Heart left ventricle (tissue), 16 donors: ENCODE measurements around the gene RAD51B. TPM values are rescaled to one million over a fixed set of nuclear protein-coding genes. Genes with fewer than 3 reads are reported as not detected.

Experiments
- ATAC-seq, 4 donors: fragments of 200-7000 bp; cut with Tn5 transposase; one replicate each; pipeline ENCODE4 v1.9.1; 2020 to 2022; ENCODE audit warnings: moderate library complexity in 4 of 4, mild to moderate bottlenecking in 3 of 4, moderate number of reproducible peaks in 1 of 4
- DNase-seq, 5 donors: peaks; one replicate each; pipeline ENCODE4 v3.0.0-alpha.2; 2020
- H3K27ac ChIP-seq, 12 donors: fragments of 200-600 bp; sonication (generic) in 4 of 12; one replicate each; pipeline versions ENCODE4 v1.5.0 to v1.8.0; 2016 to 2022; ENCODE audit warnings: mild to moderate bottlenecking in 2 of 12
- H3K27me3 ChIP-seq, 9 donors: fragments of 200-600 bp; sonication (generic) in 2 of 9; one replicate each; pipeline versions ENCODE4 v1.5.1 to v1.8.0; 2016 to 2022; ENCODE audit warnings: mild to moderate bottlenecking in 3 of 9
- H3K36me3 ChIP-seq, 9 donors: fragments of 200-600 bp; sonication (generic) in 2 of 9; one replicate each; pipeline versions ENCODE4 v1.5.0 to v1.8.0; 2018 to 2022; ENCODE audit warnings: mild to moderate bottlenecking in 2 of 9
- H3K4me1 ChIP-seq, 12 donors: fragments of 200-600 bp; sonication (generic) in 4 of 12; one replicate each; pipeline versions ENCODE4 v1.5.0 to v1.8.0; 2016 to 2022; ENCODE audit warnings: mild to moderate bottlenecking in 3 of 12
- H3K4me3 ChIP-seq, 12 donors: fragments of 200-600 bp; sonication (generic) in 4 of 12; one replicate each; pipeline versions ENCODE4 v1.5.0 to v1.8.0; 2017 to 2022; ENCODE audit warnings: mild to moderate bottlenecking in 9 of 12, moderate library complexity in 4 of 12
- H3K9me3 ChIP-seq, 12 donors: fragments of 200-600 bp; sonication (generic) in 4 of 12; one replicate each; pipeline versions ENCODE4 v1.5.0 to v1.8.0; 2016 to 2022; ENCODE audit warnings: mild to moderate bottlenecking in 1 of 12
- CTCF ChIP-seq, 12 donors: fragments of 200-600 bp; sonication (generic) in 4 of 12; IDR thresholded peaks; one replicate each; pipeline versions ENCODE4 v1.5.0 to v1.8.0; 2018 to 2022; ENCODE audit warnings: antibody characterized with exemption in 12 of 12, mild to moderate bottlenecking in 5 of 12
- POLR2A ChIP-seq, 2 donors: fragments of 450-650 bp; IDR thresholded peaks; one replicate each; pipeline ENCODE4 v1.6.1; 2017; ENCODE audit warnings: antibody characterized with exemption in 2 of 2, mild to moderate bottlenecking in 2 of 2, moderate library complexity in 2 of 2
- WGBS, 4 donors: extraction: QIAGEN DNeasy Blood & Tissue Kit in 2 of 4; methylation state at CpG; one replicate each; pipeline versions ENCODE4 v1.1.5 to v1.1.7; 2013 to 2018; 5-methylcytosine and 5-hydroxymethylcytosine counted together
- intact Hi-C, 10 donors: fragments of 100-400 bp; cut with DNase I; formaldehyde crosslinking; loops; one replicate each; pipeline versions ENCODE4 v1.11.1 to v1.14.2; 2022
- polyA plus RNA-seq, 2 donors: library from polyadenylated mRNA; stranded (reverse); fragments of 200-250 nt; gene quantifications; one replicate each; pipeline ENCODE4 v1.2.3, GENCODE V29; 2013
- total RNA-seq, 9 donors: library from RNA; depleted of rRNA in 2 of 9; stranded (reverse); fragments of >200 nt in 2 of 9; fragmentation: NEBNext Ultra II Directional in 3 of 9; extraction: Animal tissue kit (Norgen Biotek cat#: 25700) in 3 of 9; gene quantifications; one replicate each; pipeline versions ENCODE4 v1.1.0 to v1.2.4, GENCODE V29; 2016 to 2023
- donor health status: ischemic (EF 13 %, LVEDD 7.1; RV severe dilation, severe dysfunction).
- donor health status: healthy with polysubstance abuse.
- donor health status: DM: no; HTN: yes; CAD: no.
- donor health status: DM: no; HTN: no; CAD: no.
- donor health status: ischemic (EF 25% LVEDD 6.9; RV normal size, moderate dysfunction).
- donor health status: ischemic (EF 25% LVEDD 5.7; RV mildly dilated, moderate dysfunction).
- donor health status: healthy.
- donor health status: DM: yes; HTN: yes; CAD: no.
- donor health status: ischemic (EF 35%, LVEDD 5.7; RV mildly dilated, moderate dysfunction).
- donor health status: nonischemic (EF 11% LVEDD 7.7; RV severe dilation, severe dysfunction).
- donor health status: DM: yes; HTN: yes; CAD: no.
- donor health status: PGD.
- donor health status: ischemic (EF 29% LVEDD 5.4; RV normal size, mild dysfunction).
- donor health status: nonischemic (EF 23%, LVEDD 6.1; RV moderate dilation, normal function).

RAD51B gene
- total and polyA plus RNA-seq, 11 donors: 1.3 to 11.3 (median 3.2) TPM

GRCh38 chr14:68008491-68008890, 188.9 kb downstream of the RAD51B start:
- TF ChIP-seq CTCF (IDR thresholded peaks at IDR 0.05) (no peak), POLR2A (IDR thresholded peaks at IDR 0.05) (no peak)
- Histone ChIP-seq H3K4me3 (no peak overlapping the region), H3K9me3 (no peaks in the 10 kb centered on the region), H3K4me1 (peaks cover 0 to 11% (median 2%) of the 10 kb centered on the region in 12 donors), H3K27ac (peak overlapping the region in 1 of 12 donors; percentile 41), H3K36me3 (no peaks in the 10 kb centered on the region), H3K27me3 (no peaks in the 10 kb centered on the region)
- no peak for DNase-seq
- WGBS, 4 donors: 76 to 91% (median 89%) methylated on average over 1 of the region's 1 CpG
- intact Hi-C loops: no loop called here
- no peak for ATAC-seq

GRCh38 chr14:68011406-68012028, 191.9 kb downstream of the RAD51B start:
- ATAC-seq (peak in 3 of 4 donors; percentile 44 to 63 (median 58)), DNase-seq (no peak)
- TF ChIP-seq POLR2A (IDR thresholded peaks at IDR 0.05) (no peak), CTCF (IDR thresholded peaks at IDR 0.05) (no peak)
- intact Hi-C loops: no loop called here
- H3K27ac ChIP-seq: peak overlapping the region in 7 of 12 donors; percentile 1 to 71 (median 28)
- no peaks in the 10 kb centered on the region for H3K27me3 ChIP-seq
- H3K9me3 ChIP-seq: no peaks in the 10 kb centered on the region
- 51 to 56% (median 54%) methylated on average over 4 of the region's 4 CpGs for WGBS, 4 donors
- peak overlapping the region in 1 of 12 donors; percentile 23 for H3K4me3 ChIP-seq
- H3K36me3 ChIP-seq: no peaks in the 10 kb centered on the region
- H3K4me1 ChIP-seq: peaks cover 0 to 11% (median 3%) of the 10 kb centered on the region in 12 donors

DNA sequence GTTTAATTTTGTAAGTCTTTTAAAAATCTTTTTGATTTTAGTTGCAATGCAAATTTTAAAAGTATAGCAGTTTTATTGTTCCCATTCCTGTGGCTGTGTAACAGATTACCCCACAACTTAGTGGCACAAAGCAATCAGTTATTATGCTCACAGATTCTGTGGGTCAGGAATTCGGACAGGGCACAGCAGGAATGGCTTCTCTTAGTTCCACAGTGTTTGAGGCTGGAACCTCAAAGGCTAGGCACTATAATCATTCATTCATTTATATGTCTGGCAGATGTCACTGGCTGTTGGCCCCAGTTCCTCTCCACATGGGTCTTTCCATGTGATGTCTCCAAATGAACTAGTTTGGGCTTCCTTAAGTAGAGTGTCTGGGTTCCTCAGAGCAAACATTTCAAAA, 193.3 kb downstream of the RAD51B start:
- Histone ChIP-seq H3K4me1 (peaks cover 0 to 12% (median 3%) of the 10 kb centered on the region in 12 donors), H3K36me3 (no peaks in the 10 kb centered on the region), H3K9me3 (no peaks in the 10 kb centered on the region), H3K27me3 (no peaks in the 10 kb centered on the region), H3K27ac (peak overlapping the region in 3 of 12 donors; percentile 28 to 71 (median 35)), H3K4me3 (no peak overlapping the region)
- TF ChIP-seq CTCF (IDR thresholded peaks at IDR 0.05): no peak
- TF ChIP-seq POLR2A (IDR thresholded peaks at IDR 0.05): no peak
- WGBS, 4 donors: 82 to 94% (median 93%) methylated on average over 1 of the region's 1 CpG
- DNase-seq: no peak
- intact Hi-C loops: no loop called here
- no peak for ATAC-seq

- TF ChIP-seq POLR2A (IDR thresholded peaks at IDR 0.05) (no peak), CTCF (IDR thresholded peaks at IDR 0.05) (no peak)
- Histone ChIP-seq H3K27ac (peak overlapping the region in 1 of 12 donors; percentile 71), H3K4me1 (peaks cover 0 to 12% (median 3%) of the 10 kb centered on the region in 12 donors), H3K36me3 (no peaks in the 10 kb centered on the region), H3K4me3 (no peak overlapping the region), H3K9me3 (no peaks in the 10 kb centered on the region), H3K27me3 (no peaks in the 10 kb centered on the region)
- WGBS, 4 donors: 86 to 93% (median 87%) methylated on average over 2 of the region's 2 CpGs
- no peak for DNase-seq
- intact Hi-C loops: no loop called here
- ATAC-seq: no peak
Measured at GRCh38 chr14:68013326-68013725, 193.7 kb downstream of the RAD51B start.
